Activated CD4-positive, alpha-beta memory T cell treated with anti-CD3 and anti-CD28 coated beads for 36 hours (primary cell): ENCODE measurements around the gene CARNS1. TPM values are rescaled to one million over a fixed set of nuclear protein-coding genes. Genes with fewer than 3 reads are reported as not detected.

Source experiments
- CTCF ChIA-PET: fragments of 350-600 bp; sonication (Branson Sonifier 250); formaldehyde crosslinking; loops from one replicate; lab custom pipeline; 2021; ENCODE audit warnings: antibody characterized with exemption, inconsistent platforms; lab: Charles Lee
- POLR2A ChIA-PET: fragments of 350-600 bp; sonication (Branson Sonifier 250); formaldehyde crosslinking; loops from one replicate; lab custom pipeline; 2021; ENCODE audit warnings: antibody characterized with exemption; lab: Charles Lee
- DNase-seq: peaks from one replicate; pipeline ENCODE4 v3.0.0-alpha.2; 2020
- H3K27ac Mint-ChIP-seq: one replicate; pipeline ENCODE4 v1.8.0; 2021; ENCODE audit warnings: mixed read lengths
- H3K27me3 Mint-ChIP-seq: one replicate; pipeline ENCODE4 v1.8.0; 2021; ENCODE audit warnings: mixed read lengths
- H3K36me3 Mint-ChIP-seq: one replicate; pipeline ENCODE4 v1.8.0; 2021; ENCODE audit warnings: mixed read lengths
- H3K4me1 Mint-ChIP-seq: one replicate; pipeline ENCODE4 v1.8.0; 2021; ENCODE audit warnings: low read depth, mixed read lengths
- H3K4me3 Mint-ChIP-seq: one replicate; pipeline ENCODE4 v1.8.0; 2021; ENCODE audit warnings: mild to moderate bottlenecking, mixed read lengths
- H3K9me3 Mint-ChIP-seq: one replicate; pipeline ENCODE4 v1.8.0; 2021; ENCODE audit warnings: mixed read lengths
- intact Hi-C: fragments of 100-400 bp; cut with micrococcal nuclease; formaldehyde crosslinking; loops from one replicate; pipeline ENCODE4 v1.15.1; 2023
- total RNA-seq, 2 experiments: library from RNA; stranded (reverse); gene quantifications; one replicate each; pipeline ENCODE4 v1.2.3, GENCODE V29; 2021

Gene CARNS1
- total RNA-seq, 2 experiments from 2014 or later, result 2.3 to 3.3 TPM

- H3K27ac Mint-ChIP-seq, result no peak overlapping the region
- CTCF ChIA-PET, result interaction anchor here (0.6 kb wide), 1 partner anchor 12 kb away, joined by 3 read pairs; the partner anchor contains the start of gene PTPRCAP
- no peak for DNase-seq
- H3K4me1 Mint-ChIP-seq, result peaks cover 50% of the 10 kb centered on the region
- H3K9me3 Mint-ChIP-seq, result no peaks in the 10 kb centered on the region
- no peaks in the 10 kb centered on the region for H3K27me3 Mint-ChIP-seq
- no peak overlapping the region for H3K4me3 Mint-ChIP-seq
- intact Hi-C loops, result no loop called here
- H3K36me3 Mint-ChIP-seq, result no peaks in the 10 kb centered on the region
- POLR2A ChIA-PET, result interaction anchor here (0.6 to 2.4 kb wide), 4 partner anchors 12 to 114 kb away, joined by 3 to 8 read pairs (median 4); partner anchors contain the start of genes PPP1CA, PTPRCAP and RPS6KB2
Observed at GRCh38 chr11:67449116-67449844, 33.8 kb downstream of the CARNS1 start.

- no peak for DNase-seq
- H3K27ac Mint-ChIP-seq, result no peak overlapping the region
- POLR2A ChIA-PET, result interaction anchor here (1.1 to 2.4 kb wide), 3 partner anchors 14 to 49 kb away, joined by 3 to 8 read pairs (median 3); partner anchors contain the start of genes PPP1CA and PTPRCAP
- H3K4me3 Mint-ChIP-seq, result no peak overlapping the region
- no peaks in the 10 kb centered on the region for H3K27me3 Mint-ChIP-seq
- H3K36me3 Mint-ChIP-seq, result no peaks in the 10 kb centered on the region
- CTCF ChIA-PET, result no interaction called here
- H3K9me3 Mint-ChIP-seq, result no peaks in the 10 kb centered on the region
- peaks cover 33% of the 10 kb centered on the region for H3K4me1 Mint-ChIP-seq
- intact Hi-C loops, result no loop called here
Observed at GRCh38 chr11:67450796-67451657, 35.5 kb downstream of the CARNS1 start.

GRCh38 chr11:67451658-67451976 is 36.1 kb downstream of the CARNS1 start:
- H3K9me3 Mint-ChIP-seq, result no peaks in the 10 kb centered on the region
- POLR2A ChIA-PET, result interaction anchor here (1.0 to 2.4 kb wide), 3 partner anchors 13 to 32 kb away, joined by 3 to 8 read pairs (median 3); partner anchors contain the start of gene PTPRCAP
- H3K27ac Mint-ChIP-seq, result no peak overlapping the region
- DNase-seq, result no peak
- no peaks in the 10 kb centered on the region for H3K27me3 Mint-ChIP-seq
- H3K36me3 Mint-ChIP-seq, result no peaks in the 10 kb centered on the region
- CTCF ChIA-PET, result no interaction called here
- H3K4me3 Mint-ChIP-seq, result no peak overlapping the region
- intact Hi-C loops, result no loop called here
- H3K4me1 Mint-ChIP-seq, result peaks cover 28% of the 10 kb centered on the region

GRCh38 chr11:67452141-67452952 is 36.9 kb downstream of the CARNS1 start, which contains the start of gene GPR152:
TSS of gene GPR152 (minus strand) at chr11:67452729. CDS start at chr11:67452724, 5 bp downstream.
- CTCF ChIA-PET, result no interaction called here
- no peak for DNase-seq
- intact Hi-C loops, result no loop called here
- Mint-ChIP-seq H3K27me3 (no peaks in the 10 kb centered on the region), H3K36me3 (no peaks in the 10 kb centered on the region), H3K4me1 (peaks cover 20% of the 10 kb centered on the region), H3K4me3 (no peak within 1 kb of the TSS), H3K9me3 (no peaks in the 10 kb centered on the region), H3K27ac (no peak within 1 kb of the TSS)
- POLR2A ChIA-PET, result interaction anchor here (1.0 to 1.1 kb wide), 2 partner anchors 13 to 32 kb away, joined by 3 read pairs; no protein-coding TSS in a partner anchor

GRCh38 chr11:67453816-67454732 is 38.6 kb downstream of the CARNS1 start:
- peaks cover 8% of the 10 kb centered on the region for H3K4me1 Mint-ChIP-seq
- H3K36me3 Mint-ChIP-seq, result no peaks in the 10 kb centered on the region
- no peak for DNase-seq
- H3K4me3 Mint-ChIP-seq, result no peak overlapping the region
- ChIA-PET CTCF (no interaction called here), POLR2A (no interaction called here)
- H3K9me3 Mint-ChIP-seq, result no peaks in the 10 kb centered on the region
- no peaks in the 10 kb centered on the region for H3K27me3 Mint-ChIP-seq
- intact Hi-C loops, result no loop called here
- no peak overlapping the region for H3K27ac Mint-ChIP-seq

GRCh38 chr11:67455054-67455453 is 39.6 kb downstream of the CARNS1 start, which contains the start of gene CABP4:
TSS of gene CABP4 (plus strand) at chr11:67455354. CDS start at chr11:67455424, 70 bp downstream.
- ChIA-PET CTCF (no interaction called here), POLR2A (no interaction called here)
- H3K27ac Mint-ChIP-seq, result no peak within 1 kb of the TSS
- DNase-seq, result no peak
- H3K4me1 Mint-ChIP-seq, result peaks cover 5% of the 10 kb centered on the region
- intact Hi-C loops, result no loop called here
- no peaks in the 10 kb centered on the region for H3K36me3 Mint-ChIP-seq
- no peaks in the 10 kb centered on the region for H3K9me3 Mint-ChIP-seq
- no peaks in the 10 kb centered on the region for H3K27me3 Mint-ChIP-seq
- H3K4me3 Mint-ChIP-seq, result no peak within 1 kb of the TSS

GRCh38 chr11:67456068-67456705 is 40.7 kb downstream of the CARNS1 start:
- CTCF ChIA-PET, result no interaction called here
- Mint-ChIP-seq H3K36me3 (no peaks in the 10 kb centered on the region), H3K27ac (no peak overlapping the region), H3K27me3 (no peaks in the 10 kb centered on the region), H3K4me1 (peaks cover 4% of the 10 kb centered on the region), H3K4me3 (no peak overlapping the region), H3K9me3 (no peaks in the 10 kb centered on the region)
- DNase-seq, result no peak
- POLR2A ChIA-PET, result interaction anchor here (1.4 kb wide), 1 partner anchor 12 kb away, joined by 4 read pairs; no protein-coding TSS in a partner anchor
- intact Hi-C loops, result no loop called here

GRCh38 chr11:67457453-67457852 is 42.0 kb downstream of the CARNS1 start:
- Mint-ChIP-seq H3K4me3 (no peak overlapping the region), H3K27ac (no peak overlapping the region), H3K36me3 (no peaks in the 10 kb centered on the region), H3K27me3 (no peaks in the 10 kb centered on the region), H3K9me3 (no peaks in the 10 kb centered on the region), H3K4me1 (peaks cover 3% of the 10 kb centered on the region)
- POLR2A ChIA-PET, result interaction anchor here (1.4 kb wide), 2 partner anchors 11 to 18 kb away, joined by 3 to 4 read pairs; no protein-coding TSS in a partner anchor
- CTCF ChIA-PET, result no interaction called here
- intact Hi-C loops, result no loop called here
- DNase-seq, result no peak

GRCh38 chr11:67458266-67458665 is 42.8 kb downstream of the CARNS1 start:
- H3K36me3 Mint-ChIP-seq, result no peaks in the 10 kb centered on the region
- ChIA-PET POLR2A (interaction anchor here (1.4 kb wide), 1 partner anchor 17 kb away, joined by 3 read pairs; no protein-coding TSS in a partner anchor), CTCF (interaction anchor here (1.0 kb wide), 1 partner anchor 101 kb away, joined by 3 read pairs; no protein-coding TSS in a partner anchor)
- H3K4me1 Mint-ChIP-seq, result peaks cover 3% of the 10 kb centered on the region
- H3K9me3 Mint-ChIP-seq, result no peaks in the 10 kb centered on the region
- H3K4me3 Mint-ChIP-seq, result no peak overlapping the region
- DNase-seq, result no peak
- no peak overlapping the region for H3K27ac Mint-ChIP-seq
- H3K27me3 Mint-ChIP-seq, result no peaks in the 10 kb centered on the region
- intact Hi-C loops, result no loop called here

GRCh38 chr11:67463186-67463585 is 47.7 kb downstream of the CARNS1 start:
- H3K4me1 Mint-ChIP-seq, result peaks cover 27% of the 10 kb centered on the region
- POLR2A ChIA-PET, result no interaction called here
- H3K36me3 Mint-ChIP-seq, result peaks cover 5% of the 10 kb centered on the region
- H3K9me3 Mint-ChIP-seq, result no peaks in the 10 kb centered on the region
- H3K4me3 Mint-ChIP-seq, result no peak overlapping the region
- no peak overlapping the region for H3K27ac Mint-ChIP-seq
- H3K27me3 Mint-ChIP-seq, result no peaks in the 10 kb centered on the region
- CTCF ChIA-PET, result no interaction called here
- DNase-seq, result no peak
- intact Hi-C loops, result no loop called here
